GM19023 (cell line): ENCODE measurements around the gene SNPH.

ENCODE experiments used
- ATAC-seq: cut with Tn5 transposase; IDR thresholded peaks from one replicate; pipeline ENCODE4 v1.9.1; 2021; ENCODE audit warnings: mild to moderate bottlenecking, moderate library complexity; ENCODE audit not compliant: unreplicated experiment

Gene SNPH

DNA sequence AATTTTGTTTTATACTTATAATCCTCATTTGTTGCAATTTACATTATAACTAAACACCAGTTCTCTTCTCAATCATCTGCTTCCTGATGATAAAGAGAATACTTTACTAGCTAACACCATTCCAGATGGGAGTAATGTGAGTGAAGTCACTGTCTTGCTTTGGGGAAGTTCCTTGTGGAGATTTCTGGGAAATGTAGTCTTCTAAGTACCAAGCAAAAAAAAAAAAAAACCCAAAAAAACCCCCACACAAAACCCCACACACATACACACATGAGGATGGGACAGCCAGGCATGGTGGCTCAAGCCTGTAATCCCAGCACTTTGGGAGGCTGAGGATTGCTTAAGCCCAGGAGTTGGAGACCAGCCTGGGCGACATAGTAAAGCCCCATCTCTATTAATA is 2.2 kb upstream of the SNPH start:
- no peak for ATAC-seq

DNA sequence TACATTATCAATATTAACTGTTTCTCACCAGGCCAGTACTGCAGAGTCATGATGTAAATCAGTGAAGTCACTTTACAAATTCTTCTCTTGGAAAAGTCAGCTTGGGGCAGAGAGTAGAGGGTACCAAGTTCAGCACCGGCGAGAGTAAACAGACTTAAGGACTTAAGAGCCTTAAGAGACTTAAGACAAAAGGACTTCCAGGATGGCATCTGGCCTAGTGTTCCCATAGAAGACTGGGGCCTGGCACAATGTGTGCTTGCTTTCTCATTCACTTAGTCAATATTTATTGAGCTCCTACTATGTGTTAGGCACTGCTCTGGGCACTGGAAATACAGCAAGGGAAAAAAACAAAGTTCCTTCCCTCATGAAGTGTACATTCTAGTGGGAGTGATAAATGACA is 1.4 kb upstream of the SNPH start:
- no peak for ATAC-seq

DNA sequence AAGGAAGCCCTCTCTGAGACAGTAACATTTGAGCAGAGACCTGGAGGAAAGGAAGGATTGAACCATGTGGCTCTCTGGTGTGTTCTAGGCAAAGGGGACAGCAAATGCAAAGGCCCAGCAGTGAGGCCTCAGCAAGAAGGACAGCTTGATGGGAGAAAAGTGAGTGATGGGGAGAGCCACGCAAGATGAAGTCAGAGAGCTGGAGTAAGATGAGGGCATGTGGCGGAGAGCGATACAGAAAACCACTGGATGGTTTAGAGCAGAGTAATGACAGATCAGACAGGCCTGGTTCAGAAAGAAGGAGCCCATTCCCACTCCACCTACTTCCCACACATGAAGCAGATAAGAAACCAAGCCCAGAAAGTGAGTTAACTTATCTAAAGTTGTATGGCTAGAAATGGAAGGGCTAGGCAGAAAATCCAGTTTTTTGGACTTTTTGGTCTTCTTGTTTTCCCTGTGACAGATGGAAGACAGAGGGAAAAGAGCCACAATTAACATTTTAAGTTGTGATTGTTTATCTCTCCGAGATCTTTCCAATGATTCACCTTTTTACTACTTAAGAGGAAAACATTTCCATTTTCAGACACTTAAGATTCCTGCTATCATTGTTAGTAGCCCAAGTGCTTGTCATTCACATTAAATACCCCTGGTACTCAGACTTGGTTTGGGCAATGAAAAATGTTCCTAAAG is 723 bp upstream of the SNPH start:
- no peak for ATAC-seq

DNA sequence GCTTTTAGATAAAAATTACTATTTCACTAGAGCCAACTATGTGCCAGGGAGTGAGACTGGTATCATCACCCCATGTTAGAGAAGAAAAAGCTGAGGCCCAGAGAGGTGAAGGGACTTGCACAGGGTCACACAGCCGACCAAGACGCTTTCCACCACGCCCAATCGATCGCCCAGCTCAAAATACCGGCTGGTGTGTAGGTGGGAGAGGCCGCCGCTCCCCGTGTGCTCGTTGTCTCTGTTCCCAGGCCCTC is 253 bp upstream of the SNPH start:
- ATAC-seq = no peak

DNA sequence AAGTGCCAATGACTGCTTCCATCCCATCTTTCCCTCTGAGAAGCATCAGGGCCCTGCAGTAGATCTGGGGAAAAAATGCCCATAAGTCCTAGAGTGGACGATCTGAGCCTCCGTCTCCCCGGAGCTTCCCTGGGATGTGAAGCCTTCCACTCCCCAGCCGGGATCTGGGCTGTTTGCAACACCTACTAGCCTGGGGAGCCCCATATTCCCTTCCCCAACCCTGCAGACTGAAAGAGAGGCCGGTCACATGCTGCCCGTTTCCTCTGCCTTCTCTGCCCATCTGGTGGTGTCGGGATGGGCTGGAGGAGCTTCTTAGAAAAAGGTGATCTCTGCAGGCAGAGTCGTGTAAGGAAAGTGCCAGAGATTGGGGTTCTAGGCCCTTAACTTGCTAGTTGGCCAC is 1.1 kb downstream of the SNPH start:
- ATAC-seq = no peak

DNA sequence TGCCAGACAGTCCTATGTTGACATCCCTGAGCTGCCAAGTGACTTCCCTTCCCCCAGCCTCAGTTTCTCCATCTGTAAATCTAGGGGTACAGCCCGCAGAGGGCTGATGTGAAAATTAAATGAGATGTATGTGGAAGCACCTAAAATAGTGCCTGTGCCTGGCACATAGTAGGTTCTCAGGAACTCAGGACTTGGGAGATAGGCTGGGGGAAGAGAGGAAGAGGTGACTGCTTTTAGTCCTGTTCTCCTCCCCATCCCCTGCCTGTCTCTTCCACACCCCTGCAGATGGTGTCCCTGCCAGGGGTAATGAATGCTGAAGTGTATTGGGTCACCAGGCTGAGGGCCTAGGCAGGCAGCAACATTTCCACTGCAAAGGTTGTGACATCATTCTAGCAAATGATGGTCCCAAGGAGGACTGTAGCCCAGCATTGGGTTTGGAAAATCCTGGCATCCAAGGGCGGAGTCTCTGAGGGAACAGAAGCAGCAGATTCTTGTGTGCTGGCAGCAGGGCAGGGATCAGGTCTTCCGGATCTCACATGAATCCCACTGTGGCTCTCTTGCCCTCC is 1.8 kb downstream of the SNPH start:
- no peak for ATAC-seq

DNA sequence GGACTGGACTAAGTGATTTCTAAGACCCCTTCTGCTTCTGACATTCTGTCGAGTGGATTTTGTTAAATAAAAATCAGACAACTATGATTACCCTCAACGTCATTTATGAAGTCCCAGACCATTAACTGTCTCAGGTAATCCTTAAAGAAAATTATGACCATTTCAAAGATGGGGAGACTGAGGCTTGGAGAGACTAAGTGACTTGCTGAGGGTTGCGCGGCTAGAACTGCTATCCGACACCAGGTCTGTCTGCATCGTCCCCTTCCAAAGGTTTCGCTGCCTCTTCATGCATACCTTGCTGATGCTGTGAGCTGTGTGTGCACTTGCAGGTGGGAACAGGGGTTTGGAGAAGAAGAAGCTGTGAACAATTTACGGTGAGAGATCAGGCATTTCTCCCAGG is 3.1 kb downstream of the SNPH start:
- ATAC-seq = no peak

DNA sequence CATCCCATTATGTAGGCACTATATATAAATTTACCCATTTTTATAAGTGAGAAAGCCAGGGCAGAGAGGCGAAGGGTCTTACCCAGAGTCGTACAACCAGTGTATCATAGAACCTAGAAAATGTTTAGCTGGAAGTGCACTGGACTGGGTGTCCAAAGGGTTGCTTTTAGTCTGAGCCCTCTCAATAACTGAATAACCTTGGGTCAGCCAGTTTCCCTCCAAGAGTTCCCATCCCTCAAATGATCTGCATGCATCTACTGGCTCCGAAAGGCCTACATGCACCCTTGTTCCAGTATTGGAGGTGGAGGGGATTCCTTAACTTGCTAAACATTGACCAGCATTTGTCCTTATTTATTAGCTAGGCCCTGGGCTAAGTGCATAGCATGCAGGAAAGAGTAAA is 3.8 kb downstream of the SNPH start:
- no peak for ATAC-seq

DNA sequence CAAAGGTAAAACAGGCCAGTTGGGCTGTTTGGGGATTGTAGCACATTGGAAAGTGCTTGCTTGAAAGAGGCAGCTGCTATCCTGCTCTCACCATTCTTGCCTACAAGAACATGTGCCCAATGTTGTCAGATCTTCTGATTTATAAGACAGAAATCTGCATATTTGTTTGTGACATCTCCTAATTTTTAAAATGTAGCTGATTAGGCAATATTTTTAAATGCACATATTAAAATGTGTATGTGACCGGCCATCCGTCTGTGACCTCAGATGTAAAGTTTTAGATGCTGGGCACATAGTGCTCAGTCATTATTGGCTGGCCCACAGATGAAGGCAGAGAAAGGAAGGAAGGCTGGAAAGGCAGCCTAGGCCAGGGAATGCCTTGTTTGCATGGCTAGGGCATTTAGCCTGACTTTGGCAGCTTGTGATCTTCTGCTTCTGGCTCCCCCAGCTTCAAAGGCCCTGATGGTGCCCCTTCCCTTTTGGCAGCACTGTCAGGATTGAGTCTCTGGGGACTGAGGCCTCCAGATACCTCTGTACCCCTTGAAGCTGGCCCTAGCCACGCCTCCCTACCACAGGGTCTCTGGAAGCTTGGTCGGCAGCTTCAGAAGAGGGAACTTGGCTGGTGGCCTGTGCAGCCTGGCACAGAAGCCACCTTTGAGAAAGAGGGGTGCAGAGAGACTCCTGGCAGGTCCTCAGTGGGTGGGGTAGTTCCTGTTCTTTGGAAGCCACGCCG is 6.4 kb downstream of the SNPH start:
- ATAC-seq = no peak

DNA sequence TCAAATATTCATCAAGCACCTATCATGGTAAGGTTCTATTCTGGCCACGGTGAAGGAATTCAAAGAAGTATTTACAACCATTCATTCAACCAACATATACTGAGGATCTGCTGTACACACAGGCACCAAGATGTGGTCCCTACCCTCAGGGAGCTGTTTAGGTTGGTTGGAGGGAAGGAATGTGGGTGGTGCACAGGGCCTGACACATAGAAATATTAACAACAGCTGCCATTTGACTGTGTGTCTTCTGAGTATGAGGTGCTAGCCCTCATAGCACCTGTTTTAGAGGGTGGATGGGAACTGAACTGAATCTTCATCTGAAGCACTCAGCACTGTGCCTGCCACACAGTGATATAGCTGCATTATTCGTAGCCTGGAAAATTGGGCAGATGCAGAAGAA is 7.3 kb downstream of the SNPH start:
- no peak for ATAC-seq

DNA sequence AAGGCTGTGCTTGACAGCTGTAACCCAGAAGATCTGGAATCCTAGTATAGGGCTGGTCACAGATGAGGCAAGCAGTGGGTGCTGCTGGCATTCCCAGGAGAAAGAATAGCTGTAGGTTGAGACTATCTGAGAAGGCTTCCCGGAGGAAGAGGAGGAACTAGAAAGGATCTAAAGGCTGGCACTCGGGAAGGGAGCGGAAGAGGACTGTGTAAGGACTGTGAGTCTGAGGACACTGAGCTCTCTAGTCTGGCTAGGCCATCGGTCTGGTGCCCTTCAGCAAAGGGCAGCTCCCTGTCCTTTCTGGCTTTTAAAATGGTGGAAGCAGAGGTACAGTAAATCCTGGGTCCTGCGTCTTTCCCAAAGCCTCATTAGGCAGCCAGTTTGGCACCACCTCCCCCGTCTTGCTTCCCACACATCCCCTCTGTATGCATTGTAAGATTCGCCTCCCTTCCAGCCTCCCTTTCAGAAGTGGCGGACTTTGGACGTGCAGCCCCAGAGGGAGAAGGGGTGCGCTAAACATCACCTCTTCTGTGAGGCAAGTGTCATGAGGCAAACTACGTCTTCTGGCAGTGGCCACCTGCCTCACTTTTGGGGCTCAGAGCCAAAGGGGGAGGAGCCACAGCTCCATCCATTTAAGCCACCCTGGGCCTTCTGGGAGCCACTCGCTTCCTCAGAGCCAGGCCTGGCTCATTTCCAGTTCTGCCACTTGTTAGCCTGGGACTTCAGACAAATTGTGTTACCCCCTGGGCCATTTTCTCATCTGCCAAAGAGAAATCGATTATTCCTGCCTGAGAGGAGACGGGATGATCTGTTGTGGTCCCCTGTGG is 8.6 kb downstream of the SNPH start:
- ATAC-seq = no peak

DNA sequence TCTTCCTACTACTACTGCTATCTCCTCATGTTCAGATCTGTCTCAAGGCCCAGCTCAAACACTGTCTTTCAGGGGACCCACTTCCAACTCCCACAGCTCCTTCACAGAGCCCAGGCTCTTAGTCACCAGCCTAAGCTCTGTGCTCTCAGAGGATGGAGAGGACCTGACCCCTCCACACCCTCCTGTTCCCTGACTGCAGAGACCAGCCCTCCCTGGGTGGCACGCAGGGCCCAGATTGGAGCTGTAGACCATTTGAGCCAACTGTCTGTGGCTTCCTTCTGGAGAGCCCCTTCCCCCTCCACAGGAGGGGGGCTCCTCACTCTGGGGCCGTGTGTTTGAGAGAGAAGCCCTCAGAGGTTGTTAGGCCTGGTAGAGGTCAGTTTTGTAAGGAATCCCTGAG is 9.8 kb downstream of the SNPH start:
- ATAC-seq = no peak

DNA sequence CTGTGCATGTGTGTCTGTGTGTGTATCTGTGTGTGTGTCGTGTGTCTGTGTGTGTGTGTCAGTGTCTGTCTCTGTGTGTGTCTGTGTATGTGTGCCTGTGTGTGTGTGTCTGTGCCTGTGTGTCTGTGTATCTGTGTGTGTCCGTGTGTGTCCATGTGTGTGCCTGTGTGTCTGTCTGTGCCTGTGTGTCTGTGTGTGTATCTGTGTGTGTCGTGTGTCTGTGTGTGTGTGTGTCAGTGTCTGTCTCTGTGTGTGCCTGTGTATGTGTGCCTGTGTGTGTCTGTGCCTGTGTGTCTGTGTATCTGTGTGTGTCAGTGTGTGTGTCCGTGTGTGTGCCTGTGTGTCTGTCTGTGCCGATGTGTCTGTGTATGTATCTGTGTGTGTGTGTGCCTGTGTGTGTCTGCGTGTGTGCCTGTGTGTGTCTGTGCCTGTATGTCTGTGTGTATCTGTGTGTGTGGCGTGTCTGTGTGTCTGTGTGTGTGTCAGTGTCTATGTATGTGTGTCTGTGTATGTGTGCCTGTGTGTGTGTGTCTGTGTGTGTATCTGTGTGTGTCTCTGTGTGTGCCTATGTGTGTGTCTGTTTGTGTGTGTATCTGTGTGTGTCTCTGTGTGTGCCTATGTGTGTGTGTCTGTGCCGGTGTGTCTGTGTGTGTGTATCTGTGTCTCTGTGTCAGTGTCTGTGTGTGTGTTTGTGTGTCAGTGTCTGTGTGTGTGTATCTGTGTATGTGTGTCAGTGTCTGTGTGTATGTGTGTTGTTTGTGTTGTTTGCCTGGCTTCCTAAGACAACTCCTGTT is 11.6 kb downstream of the SNPH start:
- no peak for ATAC-seq

DNA sequence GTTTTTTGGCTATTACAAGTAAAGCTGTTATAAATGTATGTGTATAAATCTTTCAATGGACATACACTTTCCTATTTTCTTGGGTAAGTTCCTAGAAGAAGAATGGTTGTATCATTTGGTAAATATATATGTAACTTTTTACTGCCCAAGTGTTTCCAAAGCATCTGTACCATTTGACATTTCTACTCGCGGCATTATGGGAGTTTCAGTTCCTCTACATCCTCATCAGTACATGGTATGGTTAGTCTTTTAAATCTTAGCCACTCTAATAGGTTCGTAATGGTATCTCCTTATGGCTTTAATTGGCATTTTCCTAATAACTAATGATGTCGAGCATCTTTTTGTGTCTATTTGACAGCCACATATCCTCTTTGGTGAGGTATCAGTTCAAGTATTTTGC is 12.9 kb downstream of the SNPH start:
- ATAC-seq = no peak

DNA sequence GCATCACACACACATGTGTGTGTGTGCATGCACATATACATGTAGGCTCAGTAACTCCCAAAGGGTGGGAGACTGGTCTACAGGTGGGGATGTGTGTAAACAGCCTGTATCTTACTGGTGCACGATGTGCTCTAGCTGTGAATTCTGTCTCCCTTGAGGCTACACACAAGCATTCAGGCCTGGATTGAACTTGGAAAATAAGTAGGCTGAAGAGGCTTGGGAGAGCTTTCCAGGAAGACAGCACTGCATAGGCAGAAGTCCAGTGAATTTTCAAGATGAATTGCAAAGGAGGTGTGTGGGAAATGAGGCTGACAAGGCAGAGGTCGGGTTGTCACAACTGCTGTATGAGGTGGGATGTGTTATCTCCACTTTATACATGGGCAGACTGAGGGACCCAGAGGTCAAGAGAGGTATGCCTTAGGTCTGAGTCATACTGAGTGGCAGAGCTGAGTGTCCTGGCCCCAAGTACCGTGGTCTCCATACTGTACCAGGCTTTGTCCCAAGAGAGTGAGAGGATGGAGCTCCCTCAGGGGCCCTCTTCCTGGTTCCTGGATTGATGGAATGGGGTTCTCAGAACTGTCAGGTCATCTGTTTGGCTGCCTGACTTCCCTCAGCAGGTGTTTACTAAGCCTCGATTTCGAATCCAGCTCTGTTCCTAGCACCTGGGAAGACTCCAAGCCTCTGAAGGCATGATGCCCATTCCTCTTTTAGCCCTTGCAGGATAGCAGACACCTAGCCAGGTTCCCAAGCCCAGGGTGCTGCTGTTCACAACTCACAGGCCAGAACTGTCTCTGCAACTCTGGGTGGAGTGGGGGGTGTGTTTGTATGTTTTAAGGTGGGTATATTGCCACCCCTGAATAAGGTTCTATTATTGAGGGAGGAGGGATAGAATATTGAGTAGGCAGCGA is 14.4 kb downstream of the SNPH start:
- ATAC-seq = no peak

DNA sequence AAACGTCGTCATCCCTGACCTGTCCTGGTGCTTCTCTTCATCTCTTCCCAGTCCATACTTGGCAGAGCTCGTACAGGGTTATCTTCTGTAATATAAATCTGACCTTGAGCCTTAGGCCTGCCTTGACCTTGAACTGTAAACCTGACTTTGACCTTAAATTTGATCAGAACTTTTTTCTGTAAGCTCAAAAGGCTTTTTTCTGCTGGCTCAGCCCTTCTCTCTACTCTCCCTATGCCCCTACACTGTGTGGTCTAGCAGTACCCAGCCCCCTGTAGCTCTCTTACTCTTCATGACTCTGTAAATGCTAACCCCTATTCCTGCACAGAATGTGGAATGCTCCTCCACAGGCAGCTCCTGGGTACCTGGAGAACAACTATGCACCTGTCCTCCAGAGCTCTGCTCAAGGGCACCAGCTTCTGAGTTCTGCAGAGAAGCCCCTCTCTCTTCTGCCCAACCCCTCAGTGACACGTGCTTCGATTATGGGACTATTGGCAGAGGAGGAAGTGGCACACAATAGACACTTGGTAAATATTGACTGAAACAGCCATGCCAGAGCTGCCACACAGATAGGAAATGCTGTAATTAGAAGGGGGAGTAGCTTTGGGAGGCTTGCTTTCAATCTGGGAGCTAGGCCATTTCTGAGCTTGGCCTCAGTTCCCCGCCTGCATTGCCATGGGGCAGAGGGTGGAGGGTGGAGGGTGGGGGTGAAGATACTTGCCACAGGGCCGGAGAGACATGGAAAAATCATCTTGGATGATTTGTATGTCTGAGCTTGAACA is 15.4 kb downstream of the SNPH start:
- no peak for ATAC-seq

DNA sequence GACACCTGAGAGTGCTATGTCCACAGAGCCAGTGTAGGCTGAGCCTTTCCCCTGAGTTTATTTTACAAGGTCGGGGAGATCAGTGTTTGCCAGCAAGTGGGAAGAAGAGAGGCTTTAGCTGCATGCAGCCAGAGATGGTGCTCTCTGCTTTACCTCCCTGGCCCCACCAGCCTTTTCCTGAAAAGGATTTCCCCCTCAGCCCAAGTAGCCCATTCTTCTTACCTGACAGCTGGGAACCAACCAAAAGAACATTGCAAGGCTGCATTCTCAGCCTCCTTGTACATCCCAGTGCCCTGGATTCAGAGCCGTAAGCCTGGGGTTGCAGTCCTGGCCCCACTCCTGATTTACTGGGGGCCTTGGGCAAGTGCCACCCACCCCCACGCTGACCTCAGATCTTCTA is 16.9 kb downstream of the SNPH start:
- ATAC-seq = no peak

DNA sequence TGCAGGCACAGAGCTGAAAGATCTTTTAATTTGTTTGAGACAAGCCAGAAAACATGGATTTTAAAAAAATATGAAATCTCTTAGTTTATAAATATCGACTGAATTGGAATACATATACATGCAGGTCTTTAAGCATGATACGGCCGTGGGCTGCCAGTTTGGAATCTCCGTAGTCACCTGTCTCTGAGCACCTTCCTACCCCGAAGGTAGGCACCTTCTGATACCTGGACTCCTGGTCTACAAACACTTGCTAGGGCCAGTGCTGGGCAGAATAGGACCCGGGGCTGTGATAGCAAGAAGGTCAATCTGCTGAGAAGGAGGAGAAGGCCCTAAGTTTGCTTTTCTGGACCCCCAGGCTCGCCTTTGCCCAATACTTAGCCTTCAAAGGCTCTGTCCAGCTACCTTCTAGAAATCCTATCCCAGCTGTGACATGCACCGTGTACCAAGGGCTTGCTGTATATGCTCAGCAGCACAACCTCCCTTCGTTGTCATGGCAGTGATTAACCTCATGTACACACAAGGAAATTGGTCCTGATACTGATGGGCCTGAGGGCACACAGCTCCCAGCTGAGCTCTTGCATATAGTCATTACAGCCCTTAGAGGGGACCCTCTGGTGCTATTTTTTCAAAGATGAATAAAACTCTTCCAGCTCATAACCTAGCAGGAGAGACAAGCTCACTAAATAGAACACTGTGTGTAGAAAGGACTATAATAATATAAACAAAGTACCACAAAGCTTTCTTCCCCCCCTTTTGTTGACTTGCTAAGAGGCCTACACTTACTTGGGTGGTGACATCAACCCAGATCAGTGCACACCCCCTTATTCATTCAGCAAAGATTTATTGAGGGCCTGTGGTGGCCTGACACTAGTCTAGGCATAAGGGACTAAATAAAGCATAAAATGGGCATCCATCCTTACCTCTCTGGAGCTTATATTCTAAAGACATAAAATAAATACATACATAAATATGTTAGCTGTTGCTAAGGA is 17.7 kb downstream of the SNPH start:
- ATAC-seq = no peak
